Osteoblast (primary cell): ENCODE data around the gene CSRNP3. TPM values are rescaled to one million over a fixed set of nuclear protein-coding genes. Genes with fewer than 3 reads are reported as not detected.
"Not testable (repeated sequence)": the region's sequence is repeated elsewhere in the genome, so short reads cannot be mapped to it uniquely, and the experiment has no call there.

Experiments used
- DNase-seq: peaks from one replicate; pipeline ENCODE4 v3.0.0; 2011; ENCODE audit warnings: low spot score, mixed read lengths; ENCODE audit not compliant: insufficient read length; ENCODE audit errors: missing footprints
- H2AFZ ChIP-seq: 2 replicates; pipeline ENCODE4 v1.6.0; 2011; ENCODE audit warnings: mild to moderate bottlenecking, low read length
- H3K27ac ChIP-seq: 2 replicates; pipeline ENCODE4 v1.5.1; 2011; ENCODE audit warnings: mild to moderate bottlenecking, low read depth, low read length, moderate library complexity
- H3K27me3 ChIP-seq: 2 replicates; pipeline ENCODE4 v1.6.0; 2012; ENCODE audit warnings: mild to moderate bottlenecking, control low read depth, inconsistent platforms, low read length, moderate library complexity; ENCODE audit not compliant: insufficient read depth
- H3K36me3 ChIP-seq: 2 replicates; pipeline ENCODE4 v1.5.1; 2011; ENCODE audit warnings: mild to moderate bottlenecking, low read length, control low read depth, moderate library complexity; ENCODE audit not compliant: insufficient read depth
- H3K4me1 ChIP-seq: 2 replicates; pipeline ENCODE4 v1.5.1; 2011; ENCODE audit warnings: mild to moderate bottlenecking, low read length, control low read depth, moderate library complexity; ENCODE audit not compliant: insufficient read depth
- H3K4me2 ChIP-seq: 2 replicates; pipeline ENCODE4 v1.6.0; 2011; ENCODE audit warnings: mild to moderate bottlenecking, low read length; ENCODE audit not compliant: insufficient read depth
- H3K4me3 ChIP-seq: fragments of 200-600 bp; sonication (generic); 3 replicates; pipeline ENCODE4 v1.5.1; 2012; ENCODE audit warnings: mild to moderate bottlenecking, low read length, inconsistent platforms; ENCODE audit not compliant: insufficient read depth
- H3K79me2 ChIP-seq: 2 replicates; pipeline ENCODE4 v1.6.0; 2012; ENCODE audit warnings: mild to moderate bottlenecking, low read length, control low read depth, inconsistent platforms; ENCODE audit not compliant: insufficient read depth
- H3K9me3 ChIP-seq: 2 replicates; pipeline ENCODE4 v1.5.1; 2011; ENCODE audit warnings: low read depth, low read length, control low read depth
- H4K20me1 ChIP-seq: 2 replicates; pipeline ENCODE4 v1.6.0; 2012; ENCODE audit warnings: mild to moderate bottlenecking, low read length, control low read depth; ENCODE audit not compliant: insufficient read depth
- total RNA-seq: library from RNA; depleted of rRNA; stranded (reverse); fragments of >200 nt; gene quantifications from 2 replicates; pipeline ENCODE4 v1.2.3, GENCODE V29; 2012
- TF ChIP-seq, protein P1 (sequence below): IDR thresholded peaks from 2 replicates; pipeline ENCODE4 v1.5.1; 2011; ENCODE audit warnings: mild to moderate bottlenecking, low read depth, low read length, moderate library complexity; ENCODE audit errors: extremely low read depth

The CSRNP3 gene
- total RNA-seq, 1 donor, result 1.4 TPM

- H3K36me3 ChIP-seq, result no peaks in the 10 kb centered on the region
- H4K20me1 ChIP-seq, result no peaks in the 10 kb centered on the region
- H2AFZ ChIP-seq, result no peak overlapping the region
- H3K9me3 ChIP-seq, result no peaks in the 10 kb centered on the region
- no peaks in the 10 kb centered on the region for H3K4me1 ChIP-seq
- TF ChIP-seq, protein P1, sequence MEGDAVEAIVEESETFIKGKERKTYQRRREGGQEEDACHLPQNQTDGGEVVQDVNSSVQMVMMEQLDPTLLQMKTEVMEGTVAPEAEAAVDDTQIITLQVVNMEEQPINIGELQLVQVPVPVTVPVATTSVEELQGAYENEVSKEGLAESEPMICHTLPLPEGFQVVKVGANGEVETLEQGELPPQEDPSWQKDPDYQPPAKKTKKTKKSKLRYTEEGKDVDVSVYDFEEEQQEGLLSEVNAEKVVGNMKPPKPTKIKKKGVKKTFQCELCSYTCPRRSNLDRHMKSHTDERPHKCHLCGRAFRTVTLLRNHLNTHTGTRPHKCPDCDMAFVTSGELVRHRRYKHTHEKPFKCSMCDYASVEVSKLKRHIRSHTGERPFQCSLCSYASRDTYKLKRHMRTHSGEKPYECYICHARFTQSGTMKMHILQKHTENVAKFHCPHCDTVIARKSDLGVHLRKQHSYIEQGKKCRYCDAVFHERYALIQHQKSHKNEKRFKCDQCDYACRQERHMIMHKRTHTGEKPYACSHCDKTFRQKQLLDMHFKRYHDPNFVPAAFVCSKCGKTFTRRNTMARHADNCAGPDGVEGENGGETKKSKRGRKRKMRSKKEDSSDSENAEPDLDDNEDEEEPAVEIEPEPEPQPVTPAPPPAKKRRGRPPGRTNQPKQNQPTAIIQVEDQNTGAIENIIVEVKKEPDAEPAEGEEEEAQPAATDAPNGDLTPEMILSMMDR, result no peak
- H3K79me2 ChIP-seq, result no peaks in the 10 kb centered on the region
- no peak overlapping the region for H3K4me2 ChIP-seq
- H3K4me3 ChIP-seq, result no peak overlapping the region
- no peak for DNase-seq
- H3K27ac ChIP-seq, result no peak overlapping the region
- no peaks in the 10 kb centered on the region for H3K27me3 ChIP-seq
Measured at GRCh38 chr2:165662720-165663119, 193.2 kb downstream of the CSRNP3 start.

DNA sequence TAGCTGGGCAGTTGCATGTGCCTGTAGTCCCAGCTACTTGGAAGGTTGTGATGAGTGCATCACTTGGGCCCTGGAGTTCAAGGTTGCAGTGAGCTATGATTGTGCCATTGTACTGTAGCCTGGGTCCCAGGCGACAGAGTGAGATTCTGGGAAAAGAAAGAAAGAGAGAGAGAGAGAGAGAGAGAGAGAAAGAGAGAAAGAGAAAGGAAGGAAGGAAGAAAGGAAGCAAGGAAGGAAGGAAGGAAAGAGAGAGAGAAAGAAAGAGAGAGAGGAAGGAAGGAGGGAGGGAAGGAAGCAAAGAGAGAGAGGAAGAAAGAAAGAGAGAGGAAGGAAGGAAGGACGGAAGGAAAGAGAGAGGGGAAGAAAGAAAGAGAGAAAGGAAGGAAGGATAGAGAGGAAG is 196.1 kb downstream of the CSRNP3 start:
- DNase-seq, result no peak
- Histone ChIP-seq H3K27ac (no peak overlapping the region), H4K20me1 (no peaks in the 10 kb centered on the region), H3K27me3 (no peaks in the 10 kb centered on the region), H3K79me2 (no peaks in the 10 kb centered on the region), H3K36me3 (no peaks in the 10 kb centered on the region), H3K4me1 (no peaks in the 10 kb centered on the region), H2AFZ (no peak overlapping the region), H3K9me3 (no peaks in the 10 kb centered on the region), H3K4me3 (no peak overlapping the region), H3K4me2 (no peak overlapping the region)
- TF ChIP-seq, protein P1, result no peak

DNA sequence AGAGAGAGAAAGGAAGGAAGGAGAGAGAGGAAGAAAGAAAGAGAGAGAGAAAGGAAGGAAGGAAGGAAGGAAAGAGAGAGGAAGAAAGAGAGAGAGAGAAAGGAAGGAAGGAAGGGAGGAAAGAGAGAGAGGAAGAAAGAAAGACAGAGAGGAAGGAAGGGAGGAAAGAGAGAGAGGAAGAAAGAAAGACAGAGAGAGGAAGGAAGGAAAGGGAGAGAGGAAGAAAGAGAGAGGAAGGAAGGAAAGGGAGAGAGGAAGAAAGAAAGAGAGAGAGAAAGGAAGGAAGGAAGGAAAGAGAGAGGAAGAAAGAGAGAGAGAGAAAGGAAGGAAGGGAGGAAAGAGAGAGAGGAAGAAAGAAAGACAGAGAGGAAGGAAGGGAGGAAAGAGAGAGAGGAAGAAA is 196.6 kb downstream of the CSRNP3 start:
- not testable (repeated sequence) for H3K4me3 ChIP-seq, DNase-seq, H2AFZ ChIP-seq, H3K9me3 ChIP-seq, H3K79me2 ChIP-seq, H3K4me1 ChIP-seq, H3K36me3 ChIP-seq, H3K27ac ChIP-seq, H4K20me1 ChIP-seq, H3K27me3 ChIP-seq, H3K4me2 ChIP-seq

DNA sequence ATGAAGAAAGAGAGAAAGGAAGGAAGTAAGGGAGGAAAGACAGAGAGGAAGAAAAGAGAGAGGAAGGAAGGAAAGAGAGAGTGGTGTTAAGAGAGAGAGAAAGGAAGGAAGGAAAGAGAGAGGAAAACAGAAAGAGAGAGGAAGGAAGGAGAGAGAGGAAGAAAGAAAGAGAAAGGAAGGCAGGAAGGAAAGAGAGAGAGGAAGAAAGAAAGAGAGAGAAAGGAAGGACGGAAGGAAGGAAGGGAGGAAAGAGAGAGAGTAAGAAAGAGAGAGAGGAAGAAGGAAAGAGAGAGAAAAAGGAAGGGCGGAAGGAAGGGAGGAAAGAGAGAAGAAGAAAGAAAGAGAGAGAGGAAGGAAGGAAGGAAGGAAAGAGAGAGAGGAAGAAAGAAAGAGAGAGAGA is 197.1 kb downstream of the CSRNP3 start:
- Histone ChIP-seq H3K27ac (no peak overlapping the region), H3K9me3 (no peaks in the 10 kb centered on the region), H3K4me1 (no peaks in the 10 kb centered on the region), H3K4me2 (no peak overlapping the region), H3K27me3 (no peaks in the 10 kb centered on the region), H3K4me3 (no peak overlapping the region), H3K79me2 (no peaks in the 10 kb centered on the region), H4K20me1 (no peaks in the 10 kb centered on the region), H2AFZ (no peak overlapping the region), H3K36me3 (no peaks in the 10 kb centered on the region)
- TF ChIP-seq, protein P1, result no peak
- no peak for DNase-seq

DNA sequence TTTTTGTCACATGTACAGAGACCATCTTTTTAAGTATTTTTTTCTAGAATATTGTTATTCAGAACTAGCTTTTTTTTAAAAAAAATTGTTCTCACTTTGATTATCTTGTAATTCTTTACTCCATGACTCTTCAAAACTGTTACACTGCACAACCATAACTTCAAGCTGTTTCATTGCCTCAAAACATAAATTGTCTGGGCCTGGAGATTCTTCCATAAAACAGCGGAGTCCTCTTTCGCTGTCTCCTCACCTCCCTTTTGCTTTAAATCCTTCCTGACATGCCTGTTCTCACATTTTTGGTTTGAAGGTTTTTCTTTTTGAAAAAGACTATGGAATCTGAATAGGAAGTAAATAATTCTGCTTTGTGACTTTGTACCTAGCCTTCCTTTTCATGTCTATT is 197.9 kb downstream of the CSRNP3 start:
- no peaks in the 10 kb centered on the region for H3K27me3 ChIP-seq
- H4K20me1 ChIP-seq, result no peaks in the 10 kb centered on the region
- DNase-seq, result no peak
- no peaks in the 10 kb centered on the region for H3K4me1 ChIP-seq
- no peaks in the 10 kb centered on the region for H3K9me3 ChIP-seq
- TF ChIP-seq, protein P1, result no peak
- H3K4me3 ChIP-seq, result no peak overlapping the region
- no peaks in the 10 kb centered on the region for H3K79me2 ChIP-seq
- no peak overlapping the region for H2AFZ ChIP-seq
- no peak overlapping the region for H3K4me2 ChIP-seq
- H3K27ac ChIP-seq, result no peak overlapping the region
- no peaks in the 10 kb centered on the region for H3K36me3 ChIP-seq
